SK-N-SH treated with all-trans-retinoic acid at 6 μM for 48 hours (cell line): Measurements from ENCODE around the gene AGAP1.

ENCODE experiments used
- ARNTL ChIP-seq: fragments of 450-650 bp; formaldehyde crosslinking; IDR thresholded peaks from 2 replicates; pipeline ENCODE4 v1.5.0; 2020; ENCODE audit warnings: low read depth, mild to moderate bottlenecking, moderate library complexity, borderline replicate concordance
- CSDC2 ChIP-seq: fragments of 250-450 bp; sonication (Bioruptor Pico); IDR thresholded peaks from 2 replicates; pipeline ENCODE4 v1.5.0; 2020; ENCODE audit warnings: mild to moderate bottlenecking, moderate library complexity
- CSRNP3 ChIP-seq: fragments of 250-450 bp; sonication (Bioruptor Pico); IDR thresholded peaks from 2 replicates; pipeline ENCODE4 v1.5.1; 2021; ENCODE audit warnings: mild to moderate bottlenecking, moderate library complexity
- GLIS3 ChIP-seq: fragments of 250-450 bp; sonication (Bioruptor Pico); IDR thresholded peaks from 2 replicates; pipeline ENCODE4 v1.5.0; 2020; ENCODE audit warnings: mild to moderate bottlenecking, moderate library complexity
- PATZ1 ChIP-seq: fragments of 250-450 bp; sonication (Bioruptor Pico); IDR thresholded peaks from 2 replicates; pipeline ENCODE4 v1.8.0; 2020; ENCODE audit warnings: mild to moderate bottlenecking, moderate library complexity, borderline replicate concordance
- RARB ChIP-seq: fragments of 250-450 bp; sonication (Bioruptor Pico); IDR thresholded peaks from 2 replicates; pipeline ENCODE4 v1.8.0; 2021; ENCODE audit warnings: mild to moderate bottlenecking, moderate library complexity
- ZFP3 ChIP-seq: fragments of 250-450 bp; sonication (Bioruptor Pico); IDR thresholded peaks from 2 replicates; pipeline ENCODE4 v1.5.0; 2020; ENCODE audit warnings: mild to moderate bottlenecking, moderate library complexity

GRCh38 chr2:235737840-235738239 lies 244.0 kb downstream of the AGAP1 start:
- TF ChIP-seq RARB, result no peak
- no peak for TF ChIP-seq PATZ1 (CRISPR knock-in tag)
- TF ChIP-seq CSDC2, result no peak
- no peak for TF ChIP-seq GLIS3 (CRISPR knock-in tag)
- no peak for TF ChIP-seq ZFP3 (CRISPR knock-in tag)
- TF ChIP-seq ARNTL (CRISPR knock-in tag), result no peak
- no peak for TF ChIP-seq CSRNP3 (CRISPR knock-in tag)
